Caco-2 (cell line): ENCODE results near the gene GABRG3. TPM values are rescaled to one million over a fixed set of nuclear protein-coding genes. Genes with fewer than 3 reads are reported as not detected.

Experiments used
- BruUV-seq: library from RNA; stranded (reverse); fragments of 400-500 nt; replicated peaks from 2 replicates; lab custom pipeline; 2021; lab: Mats Ljungman, UMichigan
- CTCF ChIA-PET: fragments of 300-600 bp; sonication (Branson Sonifier 250); formaldehyde crosslinking; loops from one replicate; lab custom pipeline; 2022; ENCODE audit warnings: antibody characterized with exemption; lab: Charles Lee
- POLR2A ChIA-PET: fragments of 300-600 bp; sonication (Branson Sonifier 250); formaldehyde crosslinking; loops from one replicate; lab custom pipeline; 2022; ENCODE audit warnings: antibody characterized with exemption; lab: Charles Lee
- DNase-seq, 2 experiments: peaks; one replicate each; pipeline versions ENCODE4 v3.0.0 to v3.0.0-alpha.2; 2020 to 2022
- H3K27me3 ChIP-seq: replicated peaks from 2 replicates; pipeline ENCODE4 v1.6.0; 2011; ENCODE audit warnings: low read length; ENCODE audit not compliant: control insufficient read depth, insufficient read depth
- H3K36me3 ChIP-seq: 2 replicates; pipeline ENCODE4 v1.5.1; 2011; ENCODE audit warnings: low read length; ENCODE audit not compliant: control insufficient read depth, insufficient read depth
- H3K4me1 ChIP-seq: fragments of 250-450 bp; sonication (Bioruptor Pico); 2 replicates; pipeline ENCODE4 v1.5.1; 2020; ENCODE audit warnings: mild to moderate bottlenecking
- H3K4me3 ChIP-seq: 2 replicates; pipeline ENCODE4 v1.5.1; 2011; ENCODE audit warnings: low read depth, mild to moderate bottlenecking, control low read depth, low read length
- H3K9me3 ChIP-seq: fragments of 250-450 bp; sonication (Bioruptor Pico); 2 replicates; pipeline ENCODE4 v1.5.1; 2020; ENCODE audit warnings: mild to moderate bottlenecking, moderate library complexity
- H3K27ac Mint-ChIP-seq: one replicate; pipeline ENCODE4 v1.8.0; 2022; ENCODE audit warnings: mixed read lengths; ENCODE audit not compliant: unreplicated experiment
- H3K27me3 Mint-ChIP-seq: one replicate; pipeline ENCODE4 v1.8.0; 2022; ENCODE audit warnings: mixed read lengths; ENCODE audit not compliant: insufficient read depth, unreplicated experiment
- H3K36me3 Mint-ChIP-seq: one replicate; pipeline ENCODE4 v1.8.0; 2022; ENCODE audit warnings: mild to moderate bottlenecking, mixed read lengths; ENCODE audit not compliant: insufficient read depth, unreplicated experiment
- H3K4me1 Mint-ChIP-seq: one replicate; pipeline ENCODE4 v1.8.0; 2022; ENCODE audit warnings: low read depth, mixed read lengths; ENCODE audit not compliant: unreplicated experiment
- H3K4me3 Mint-ChIP-seq: one replicate; pipeline ENCODE4 v1.8.0; 2022; ENCODE audit warnings: mild to moderate bottlenecking, moderate library complexity, mixed read lengths; ENCODE audit not compliant: unreplicated experiment
- H3K9me3 Mint-ChIP-seq: one replicate; pipeline ENCODE4 v1.8.0; 2022; ENCODE audit warnings: mixed read lengths; ENCODE audit not compliant: unreplicated experiment
- CTCF ChIP-seq, 2 experiments: fragments of 200-600 bp in 1 of 2; IDR thresholded peaks; 1 replicate in 1 of 2; 2 replicates in 1 of 2; pipeline versions ENCODE4 v1.5.1 to v1.8.0; 2011 to 2022; ENCODE audit warnings: antibody characterized with exemption in 1 of 2, control low read depth in 1 of 2, inconsistent platforms in 1 of 2, low read depth in 1 of 2, low read length in 1 of 2, mild to moderate bottlenecking in 1 of 2, moderate library complexity in 1 of 2; ENCODE audit not compliant: insufficient read depth in 1 of 2, severe bottlenecking in 1 of 2, unreplicated experiment in 1 of 2
- intact Hi-C: fragments of 100-400 bp; cut with micrococcal nuclease; formaldehyde crosslinking; loops from one replicate; pipeline ENCODE4 v1.10.0; 2022; ENCODE audit not compliant: unreplicated experiment
- total RNA-seq: library from RNA; stranded (reverse); gene quantifications from 2 replicates; pipeline ENCODE4 v1.2.3, GENCODE V29; 2022

Gene GABRG3
- total RNA-seq, 1 experiment from 2014 or later = not detected

- no TSS peak for BruUV-seq
- Histone ChIP-seq H3K4me3 (no peak overlapping the region), H3K9me3 (no peaks in the 10 kb centered on the region), H3K36me3 (no peaks in the 10 kb centered on the region), H3K27me3 (no peaks in the 10 kb centered on the region), H3K4me1 (no peaks in the 10 kb centered on the region)
- H3K27me3 Mint-ChIP-seq = peaks cover 7% of the 10 kb centered on the region
- DNase-seq = no peak
- H3K4me1 Mint-ChIP-seq = no peaks in the 10 kb centered on the region
- no peak for TF ChIP-seq CTCF (IDR thresholded peaks at IDR 0.05; ENCODE audit: insufficient read depth in 1 of 2, low read depth in 1 of 2, low read length in 1 of 2, severe bottlenecking in 1 of 2, unreplicated experiment in 1 of 2)
- CTCF ChIA-PET = no interaction called here
- POLR2A ChIA-PET = no interaction called here
- intact Hi-C loops = no loop called here
- peaks cover 16% of the 10 kb centered on the region for H3K9me3 Mint-ChIP-seq
- no peak overlapping the region for H3K27ac Mint-ChIP-seq
- H3K36me3 Mint-ChIP-seq = no peaks in the 10 kb centered on the region
- no peak overlapping the region for H3K4me3 Mint-ChIP-seq
Measured at GRCh38 chr15:26935322-26935721, 35.7 kb upstream of the GABRG3 start.

GRCh38 chr15:26936502-26936901 lies 34.5 kb upstream of the GABRG3 start:
- no peaks in the 10 kb centered on the region; the same call in 1 of the 2 replicates for H3K9me3 ChIP-seq
- BruUV-seq = no TSS peak
- TF ChIP-seq CTCF (IDR thresholded peaks at IDR 0.05; ENCODE audit: insufficient read depth in 1 of 2, low read depth in 1 of 2, low read length in 1 of 2, severe bottlenecking in 1 of 2, unreplicated experiment in 1 of 2) = no peak
- Mint-ChIP-seq H3K4me1 (no peaks in the 10 kb centered on the region), H3K9me3 (peaks cover 5% of the 10 kb centered on the region), H3K4me3 (no peak overlapping the region), H3K36me3 (no peaks in the 10 kb centered on the region), H3K27ac (no peak overlapping the region), H3K27me3 (peaks cover 7% of the 10 kb centered on the region)
- DNase-seq = no peak
- H3K36me3 ChIP-seq = no peaks in the 10 kb centered on the region
- intact Hi-C loops = no loop called here
- no peaks in the 10 kb centered on the region for H3K27me3 ChIP-seq
- H3K4me1 ChIP-seq = no peaks in the 10 kb centered on the region
- H3K4me3 ChIP-seq = no peak overlapping the region
- POLR2A ChIA-PET = no interaction called here
- CTCF ChIA-PET = no interaction called here

- H3K9me3 Mint-ChIP-seq = no peaks in the 10 kb centered on the region
- intact Hi-C loops = no loop called here
- H3K36me3 Mint-ChIP-seq = no peaks in the 10 kb centered on the region
- TF ChIP-seq CTCF (IDR thresholded peaks at IDR 0.05; ENCODE audit: insufficient read depth in 1 of 2, low read depth in 1 of 2, low read length in 1 of 2, severe bottlenecking in 1 of 2, unreplicated experiment in 1 of 2) = no peak
- Histone ChIP-seq H3K36me3 (no peaks in the 10 kb centered on the region), H3K27me3 (no peaks in the 10 kb centered on the region), H3K4me3 (no peak overlapping the region), H3K9me3 (no peaks in the 10 kb centered on the region; the same call in 1 of the 2 replicates), H3K4me1 (no peaks in the 10 kb centered on the region)
- ChIA-PET POLR2A (no interaction called here), CTCF (no interaction called here)
- no peak for DNase-seq
- H3K27ac Mint-ChIP-seq = no peak overlapping the region
- H3K4me1 Mint-ChIP-seq = no peaks in the 10 kb centered on the region
- no TSS peak for BruUV-seq
- H3K27me3 Mint-ChIP-seq = peaks cover 7% of the 10 kb centered on the region
- H3K4me3 Mint-ChIP-seq = no peak overlapping the region
Measured at GRCh38 chr15:26937134-26937533, 33.8 kb upstream of the GABRG3 start.
